Mesothelial cell of epicardium (in vitro differentiated cells): ENCODE data around the gene MROH2A. TPM values are rescaled to one million over a fixed set of nuclear protein-coding genes. Genes with fewer than 3 reads are reported as not detected.

Experiments used
- DNase-seq, 2 experiments: peaks; one replicate each; pipeline ENCODE4 v3.0.0; 2021; ENCODE audit warnings: low spot score in 2 of 2; ENCODE audit not compliant: unreplicated experiment in 2 of 2
- H3K27ac Mint-ChIP-seq: 2 replicates; pipeline ENCODE4 v1.8.0; 2021; ENCODE audit warnings: mixed read lengths
- H3K27me3 Mint-ChIP-seq: 2 replicates; pipeline ENCODE4 v1.8.0; 2021; ENCODE audit warnings: low read depth, mixed read lengths
- H3K36me3 Mint-ChIP-seq: 2 replicates; pipeline ENCODE4 v1.8.0; 2021; ENCODE audit warnings: mixed read lengths
- H3K4me1 Mint-ChIP-seq: 2 replicates; pipeline ENCODE4 v1.8.0; 2021; ENCODE audit warnings: mixed read lengths
- H3K4me3 Mint-ChIP-seq: 2 replicates; pipeline ENCODE4 v1.8.0; 2021; ENCODE audit warnings: mild to moderate bottlenecking, moderate library complexity, mixed read lengths
- H3K9me3 Mint-ChIP-seq: 2 replicates; pipeline ENCODE4 v1.8.0; 2021; ENCODE audit warnings: mixed read lengths
- total RNA-seq: library from RNA; stranded (reverse); gene quantifications from 3 replicates; pipeline ENCODE4 v1.2.1, GENCODE V29; 2021
- TF ChIP-seq, protein P1 (sequence below): fragments of 200-600 bp; sonication (generic); IDR thresholded peaks from one replicate; pipeline ENCODE4 v1.5.0; 2021; ENCODE audit warnings: antibody characterized with exemption; ENCODE audit not compliant: unreplicated experiment

MROH2A gene
- total RNA-seq, 1 donor from 2014 or later: not detected

DNA sequence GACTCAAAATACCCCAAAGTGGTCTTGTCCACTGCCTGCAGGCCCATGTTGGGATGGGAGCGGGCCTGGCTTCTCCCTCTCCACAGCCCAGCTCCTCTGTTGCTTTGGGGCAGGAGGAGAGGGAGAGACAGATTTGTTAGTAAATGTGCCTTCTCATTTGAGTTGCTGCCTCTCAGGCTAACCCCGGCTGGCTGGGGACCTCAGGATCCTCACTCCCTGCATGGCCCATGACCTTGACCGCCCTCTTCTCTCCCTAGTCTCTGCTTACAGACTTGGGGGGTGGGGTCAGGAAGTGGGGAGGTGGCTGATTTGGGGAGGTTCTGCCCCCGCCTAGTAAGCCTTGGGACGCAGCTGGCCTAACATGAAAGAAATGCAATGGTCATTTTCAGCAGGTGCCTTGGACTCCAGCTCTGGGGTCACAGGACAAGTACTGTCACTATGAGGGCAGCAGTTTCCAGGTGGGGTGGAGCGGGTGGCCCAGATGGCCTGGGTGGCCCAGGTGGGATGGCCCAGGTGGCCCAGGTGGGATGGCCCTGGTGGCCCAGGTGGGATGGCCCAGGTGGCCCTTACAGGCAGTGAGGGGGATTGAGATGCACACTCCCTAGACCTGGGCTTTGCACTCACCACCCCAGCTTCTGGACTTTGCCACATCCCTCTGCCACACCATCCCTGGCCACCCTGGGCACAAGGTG lies 52.1 kb downstream of the MROH2A start:
- Mint-ChIP-seq H3K27ac (no peak overlapping the region), H3K27me3 (no peaks in the 10 kb centered on the region), H3K4me1 (no peaks in the 10 kb centered on the region), H3K4me3 (no peak overlapping the region), H3K36me3 (peaks cover 4% of the 10 kb centered on the region), H3K9me3 (peaks cover 9% of the 10 kb centered on the region)
- no peak for DNase-seq
- TF ChIP-seq, protein P1, sequence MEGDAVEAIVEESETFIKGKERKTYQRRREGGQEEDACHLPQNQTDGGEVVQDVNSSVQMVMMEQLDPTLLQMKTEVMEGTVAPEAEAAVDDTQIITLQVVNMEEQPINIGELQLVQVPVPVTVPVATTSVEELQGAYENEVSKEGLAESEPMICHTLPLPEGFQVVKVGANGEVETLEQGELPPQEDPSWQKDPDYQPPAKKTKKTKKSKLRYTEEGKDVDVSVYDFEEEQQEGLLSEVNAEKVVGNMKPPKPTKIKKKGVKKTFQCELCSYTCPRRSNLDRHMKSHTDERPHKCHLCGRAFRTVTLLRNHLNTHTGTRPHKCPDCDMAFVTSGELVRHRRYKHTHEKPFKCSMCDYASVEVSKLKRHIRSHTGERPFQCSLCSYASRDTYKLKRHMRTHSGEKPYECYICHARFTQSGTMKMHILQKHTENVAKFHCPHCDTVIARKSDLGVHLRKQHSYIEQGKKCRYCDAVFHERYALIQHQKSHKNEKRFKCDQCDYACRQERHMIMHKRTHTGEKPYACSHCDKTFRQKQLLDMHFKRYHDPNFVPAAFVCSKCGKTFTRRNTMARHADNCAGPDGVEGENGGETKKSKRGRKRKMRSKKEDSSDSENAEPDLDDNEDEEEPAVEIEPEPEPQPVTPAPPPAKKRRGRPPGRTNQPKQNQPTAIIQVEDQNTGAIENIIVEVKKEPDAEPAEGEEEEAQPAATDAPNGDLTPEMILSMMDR: no peak

DNA sequence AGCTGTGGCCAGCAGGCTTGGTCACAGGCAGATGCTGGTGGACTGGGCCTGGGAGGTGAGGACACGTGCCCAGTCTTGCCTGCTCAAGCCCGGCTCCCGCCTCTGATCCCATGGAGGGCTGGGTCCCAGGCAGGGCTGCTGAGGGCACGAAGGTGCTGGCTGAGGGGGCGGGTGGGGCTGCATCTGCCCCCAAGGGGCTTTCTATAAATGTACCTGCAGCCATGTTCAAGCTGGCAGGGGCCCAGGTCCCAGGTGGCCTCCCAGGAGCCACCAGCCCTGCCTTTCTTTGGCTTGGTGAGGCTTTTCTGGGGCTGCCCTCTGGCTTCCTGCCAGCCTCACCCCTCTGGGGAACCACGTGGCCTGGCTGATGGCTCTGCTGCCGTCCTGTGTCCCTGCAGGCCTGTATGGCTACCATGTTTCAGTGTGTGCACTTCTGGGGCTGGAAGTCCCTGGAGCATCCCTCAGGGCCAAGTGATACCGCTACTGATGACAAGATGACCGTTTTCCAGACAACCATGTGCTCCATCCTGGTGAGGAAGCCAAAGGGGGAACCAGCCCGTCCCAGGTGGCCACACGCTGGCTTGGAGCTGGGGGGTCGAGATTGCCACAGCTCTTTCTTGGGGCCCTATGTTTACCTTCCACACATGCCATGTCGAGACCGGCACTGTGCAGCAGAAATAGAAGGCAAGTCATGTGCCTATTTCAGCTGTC lies 53.0 kb downstream of the MROH2A start:
- peaks cover 8% of the 10 kb centered on the region for H3K9me3 Mint-ChIP-seq
- DNase-seq: no peak
- TF ChIP-seq, protein P1: no peak

DNA sequence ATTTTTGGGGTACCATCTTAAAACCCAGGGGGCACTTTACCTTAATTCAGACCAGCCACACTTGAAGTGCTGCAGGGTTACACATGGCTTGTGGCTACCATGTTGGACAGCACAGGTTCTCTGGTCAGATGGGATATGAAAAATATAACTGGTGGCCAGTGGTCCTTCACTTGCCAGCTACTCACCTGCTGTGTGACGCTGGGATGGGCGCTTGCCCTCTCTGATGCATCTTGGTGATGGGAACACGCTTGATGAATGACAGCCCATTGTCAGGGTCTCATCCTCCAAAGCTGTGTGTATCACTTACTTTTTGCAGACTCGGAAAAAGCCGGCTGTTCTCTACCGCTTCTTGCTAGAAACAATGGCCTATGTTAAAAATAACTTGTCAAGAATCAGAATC lies 53.7 kb downstream of the MROH2A start:
- Mint-ChIP-seq H3K4me1 (no peaks in the 10 kb centered on the region), H3K9me3 (peaks cover under 1% of the 10 kb centered on the region), H3K27me3 (no peaks in the 10 kb centered on the region), H3K4me3 (no peak overlapping the region), H3K27ac (no peak overlapping the region), H3K36me3 (peaks cover 11% of the 10 kb centered on the region)
- DNase-seq: no peak
- TF ChIP-seq, protein P1: no peak

More for the DNA sequence above, 53.0 kb downstream of the MROH2A start:
- H3K36me3 Mint-ChIP-seq: peaks cover 6% of the 10 kb centered on the region
- H3K27ac Mint-ChIP-seq: no peak overlapping the region
- no peaks in the 10 kb centered on the region for H3K27me3 Mint-ChIP-seq
- no peaks in the 10 kb centered on the region for H3K4me1 Mint-ChIP-seq
- no peak overlapping the region for H3K4me3 Mint-ChIP-seq

DNA sequence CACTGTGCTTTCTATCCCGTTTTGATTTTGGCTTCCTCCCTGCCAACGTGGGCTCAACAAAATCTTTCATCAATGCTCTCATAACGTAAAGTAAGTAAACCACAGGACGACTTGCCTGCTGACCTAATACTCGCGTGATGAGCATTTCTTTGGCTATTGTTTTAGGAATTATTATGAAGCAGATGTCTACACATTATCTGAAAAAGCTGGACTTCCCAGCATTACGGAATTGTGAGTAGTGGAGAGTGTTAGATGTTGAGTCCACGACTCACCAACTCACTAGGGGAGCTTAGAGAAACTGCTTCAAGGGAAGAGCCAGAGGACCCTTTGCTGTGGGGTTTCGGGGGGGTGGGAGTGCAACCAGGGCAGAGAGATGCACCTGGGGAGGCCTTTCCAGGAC lies 54.3 kb downstream of the MROH2A start:
- H3K36me3 Mint-ChIP-seq: peaks cover 14% of the 10 kb centered on the region
- no peaks in the 10 kb centered on the region for H3K4me1 Mint-ChIP-seq
- H3K4me3 Mint-ChIP-seq: no peak overlapping the region
- TF ChIP-seq, protein P1: no peak
- no peaks in the 10 kb centered on the region for H3K27me3 Mint-ChIP-seq
- no peak overlapping the region for H3K27ac Mint-ChIP-seq
- no peak for DNase-seq
- no peaks in the 10 kb centered on the region for H3K9me3 Mint-ChIP-seq

DNA sequence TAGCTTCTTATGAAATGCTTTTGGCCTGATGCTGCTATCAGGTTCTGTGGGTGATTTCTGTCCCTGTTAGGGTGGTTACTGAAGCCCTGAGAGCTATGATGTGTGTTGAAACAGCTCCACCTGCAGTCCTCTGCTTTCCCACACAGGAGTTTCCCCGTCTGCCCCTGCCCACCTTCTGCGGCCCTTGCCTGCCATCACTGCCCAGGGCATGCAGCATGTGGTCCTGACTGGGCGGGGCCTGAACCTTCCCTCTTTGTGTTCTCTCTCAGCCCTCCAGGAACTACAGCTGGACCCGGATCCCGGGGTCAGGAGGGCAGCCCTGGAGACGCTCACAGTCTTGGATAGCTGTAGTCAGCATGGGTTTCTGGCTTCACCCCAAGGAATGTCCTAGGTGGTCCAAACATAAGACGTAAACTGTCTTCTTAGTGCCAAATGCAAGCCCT lies 54.8 kb downstream of the MROH2A start:
- no peak overlapping the region for H3K4me3 Mint-ChIP-seq
- DNase-seq: no peak
- H3K4me1 Mint-ChIP-seq: peaks cover 2% of the 10 kb centered on the region
- no peak overlapping the region for H3K27ac Mint-ChIP-seq
- no peaks in the 10 kb centered on the region for H3K9me3 Mint-ChIP-seq
- peaks cover 15% of the 10 kb centered on the region for H3K36me3 Mint-ChIP-seq
- H3K27me3 Mint-ChIP-seq: no peaks in the 10 kb centered on the region
- TF ChIP-seq, protein P1: no peak
